ENCODE results near the gene ASPA.

Gene ASPA

DNA sequence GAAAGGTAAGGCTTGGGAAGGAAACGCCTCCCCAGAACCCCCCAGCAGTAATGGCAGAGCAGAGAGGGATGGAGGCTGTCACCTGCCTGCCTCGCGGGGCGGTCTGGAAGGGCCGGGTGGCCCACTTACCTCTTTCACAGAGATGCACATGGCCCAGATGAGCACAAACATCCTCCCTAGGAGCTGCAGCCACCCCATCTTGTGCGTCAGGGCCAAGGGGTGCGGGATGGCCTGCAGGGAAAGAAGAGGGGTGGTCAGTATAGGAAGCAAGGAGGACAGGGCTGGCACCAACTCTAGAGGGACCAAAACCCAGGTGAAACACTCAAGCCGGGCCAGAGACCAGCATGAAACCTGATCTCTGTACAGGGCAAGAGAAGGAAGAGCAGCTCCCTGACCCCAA is 52.1 kb downstream of the ASPA start:
- no peak for DNase-seq (ENCODE audit: low read depth)
- in situ Hi-C loops (cut with HindIII; ENCODE audit: low sequenced_read_pairs) = no loop called here
- no peak overlapping the region for H3K4me3 ChIP-seq (ENCODE audit: low read depth, low read length)
- TF ChIP-seq, protein P1, sequence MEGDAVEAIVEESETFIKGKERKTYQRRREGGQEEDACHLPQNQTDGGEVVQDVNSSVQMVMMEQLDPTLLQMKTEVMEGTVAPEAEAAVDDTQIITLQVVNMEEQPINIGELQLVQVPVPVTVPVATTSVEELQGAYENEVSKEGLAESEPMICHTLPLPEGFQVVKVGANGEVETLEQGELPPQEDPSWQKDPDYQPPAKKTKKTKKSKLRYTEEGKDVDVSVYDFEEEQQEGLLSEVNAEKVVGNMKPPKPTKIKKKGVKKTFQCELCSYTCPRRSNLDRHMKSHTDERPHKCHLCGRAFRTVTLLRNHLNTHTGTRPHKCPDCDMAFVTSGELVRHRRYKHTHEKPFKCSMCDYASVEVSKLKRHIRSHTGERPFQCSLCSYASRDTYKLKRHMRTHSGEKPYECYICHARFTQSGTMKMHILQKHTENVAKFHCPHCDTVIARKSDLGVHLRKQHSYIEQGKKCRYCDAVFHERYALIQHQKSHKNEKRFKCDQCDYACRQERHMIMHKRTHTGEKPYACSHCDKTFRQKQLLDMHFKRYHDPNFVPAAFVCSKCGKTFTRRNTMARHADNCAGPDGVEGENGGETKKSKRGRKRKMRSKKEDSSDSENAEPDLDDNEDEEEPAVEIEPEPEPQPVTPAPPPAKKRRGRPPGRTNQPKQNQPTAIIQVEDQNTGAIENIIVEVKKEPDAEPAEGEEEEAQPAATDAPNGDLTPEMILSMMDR (IDR thresholded peaks at IDR 0.05; ENCODE audit: low read depth, low read length, missing control alignments) = no peak

GRCh38 chr17:3528403-3528851 is 52.6 kb downstream of the ASPA start:
- TF ChIP-seq, protein P1 (IDR thresholded peaks at IDR 0.05; ENCODE audit: low read depth, low read length, missing control alignments) = no peak
- no peak overlapping the region for H3K4me3 ChIP-seq (ENCODE audit: low read depth, low read length)
- in situ Hi-C loops (cut with HindIII; ENCODE audit: low sequenced_read_pairs) = no loop called here
- no peak for DNase-seq (ENCODE audit: low read depth)

DNA sequence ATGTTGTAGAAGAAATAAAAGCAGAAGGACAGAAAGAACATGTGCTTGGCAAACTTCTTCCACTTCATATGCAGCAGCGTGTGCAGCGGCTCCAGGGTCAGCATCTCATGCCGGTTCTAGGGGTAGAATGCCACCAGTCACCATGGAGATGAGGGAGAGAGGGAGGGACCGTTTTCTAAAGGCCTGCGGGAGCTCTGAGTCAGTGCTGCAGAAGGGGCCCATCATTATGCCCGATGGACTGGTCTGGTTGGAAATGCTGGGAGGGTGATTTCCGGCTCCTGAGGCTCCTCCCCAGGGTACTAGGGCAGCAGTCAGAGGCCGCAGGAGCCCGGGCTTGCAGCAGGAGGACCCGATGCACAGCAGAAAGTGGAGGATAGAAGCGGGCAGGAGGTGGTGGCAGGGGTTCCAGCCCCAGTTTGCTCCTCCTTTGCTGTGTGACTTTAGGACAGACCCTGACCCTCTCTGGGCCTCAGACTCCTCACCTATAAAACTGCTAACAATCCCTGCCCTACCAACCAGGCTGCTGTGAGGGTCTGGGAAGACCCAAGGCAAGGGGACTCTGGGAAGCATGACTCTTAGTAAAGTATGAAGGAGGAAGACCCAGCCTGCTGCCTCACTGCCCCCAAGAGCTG is 53.2 kb downstream of the ASPA start:
- H3K4me3 ChIP-seq (ENCODE audit: low read depth, low read length) = no peak overlapping the region
- TF ChIP-seq, protein P1 (IDR thresholded peaks at IDR 0.05; ENCODE audit: low read depth, low read length, missing control alignments) = no peak
- DNase-seq (ENCODE audit: low read depth) = no peak
- in situ Hi-C loops (cut with HindIII; ENCODE audit: low sequenced_read_pairs) = no loop called here

DNA sequence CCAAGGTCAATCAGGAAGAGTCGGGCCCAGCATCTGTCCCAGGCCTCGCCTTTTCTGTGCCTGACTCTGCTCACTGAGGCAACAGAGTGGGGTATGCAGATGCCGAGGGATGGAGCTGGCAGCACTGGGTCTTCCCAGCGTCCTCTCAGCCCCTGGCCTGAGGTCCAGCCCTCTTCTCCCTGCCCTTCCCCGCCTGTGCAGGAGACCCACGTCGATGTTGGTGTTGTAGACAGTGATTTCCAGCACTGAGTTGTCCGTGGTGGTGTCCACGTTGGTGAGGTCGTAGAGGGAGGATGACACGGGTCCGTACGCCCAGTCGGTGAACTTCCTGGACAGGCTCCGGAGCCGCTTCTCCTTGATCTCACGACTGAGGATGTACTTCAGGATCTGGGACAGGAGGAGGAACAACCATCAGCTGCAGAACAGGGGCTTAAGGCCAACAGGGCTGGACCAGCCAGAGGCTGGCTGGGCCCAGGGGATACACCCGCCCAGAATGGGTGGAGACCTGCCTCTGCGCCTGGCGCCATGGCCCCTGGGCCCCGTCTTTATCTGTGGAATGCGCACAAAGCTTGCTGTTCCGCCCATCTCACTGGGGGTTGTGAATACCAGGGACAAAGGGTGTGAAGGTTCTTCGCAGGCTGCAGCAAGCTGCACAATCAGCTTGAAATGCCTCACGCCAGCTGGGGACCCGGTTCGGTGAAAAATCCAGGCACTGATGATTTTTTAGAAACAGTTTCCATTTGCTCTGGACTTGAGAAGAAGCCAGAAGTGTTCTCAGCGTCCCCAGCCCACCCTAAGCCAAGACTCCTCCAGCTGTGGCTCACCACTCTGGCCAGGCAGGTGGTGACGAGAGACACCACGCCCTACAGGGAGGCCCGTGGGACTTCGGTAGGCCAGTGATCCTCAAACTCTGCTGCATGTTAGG is 54.3 kb downstream of the ASPA start:
- TF ChIP-seq, protein P1 (IDR thresholded peaks at IDR 0.05; ENCODE audit: low read depth, low read length, missing control alignments) = no peak
- DNase-seq (ENCODE audit: low read depth) = no peak
- in situ Hi-C loops (cut with HindIII; ENCODE audit: low sequenced_read_pairs) = loop anchor here (10.0 kb wide), 1 partner anchor 105 kb away; the partner anchor contains the start of genes CTNS and SHPK
- H3K4me3 ChIP-seq (ENCODE audit: low read depth, low read length) = no peak overlapping the region

DNA sequence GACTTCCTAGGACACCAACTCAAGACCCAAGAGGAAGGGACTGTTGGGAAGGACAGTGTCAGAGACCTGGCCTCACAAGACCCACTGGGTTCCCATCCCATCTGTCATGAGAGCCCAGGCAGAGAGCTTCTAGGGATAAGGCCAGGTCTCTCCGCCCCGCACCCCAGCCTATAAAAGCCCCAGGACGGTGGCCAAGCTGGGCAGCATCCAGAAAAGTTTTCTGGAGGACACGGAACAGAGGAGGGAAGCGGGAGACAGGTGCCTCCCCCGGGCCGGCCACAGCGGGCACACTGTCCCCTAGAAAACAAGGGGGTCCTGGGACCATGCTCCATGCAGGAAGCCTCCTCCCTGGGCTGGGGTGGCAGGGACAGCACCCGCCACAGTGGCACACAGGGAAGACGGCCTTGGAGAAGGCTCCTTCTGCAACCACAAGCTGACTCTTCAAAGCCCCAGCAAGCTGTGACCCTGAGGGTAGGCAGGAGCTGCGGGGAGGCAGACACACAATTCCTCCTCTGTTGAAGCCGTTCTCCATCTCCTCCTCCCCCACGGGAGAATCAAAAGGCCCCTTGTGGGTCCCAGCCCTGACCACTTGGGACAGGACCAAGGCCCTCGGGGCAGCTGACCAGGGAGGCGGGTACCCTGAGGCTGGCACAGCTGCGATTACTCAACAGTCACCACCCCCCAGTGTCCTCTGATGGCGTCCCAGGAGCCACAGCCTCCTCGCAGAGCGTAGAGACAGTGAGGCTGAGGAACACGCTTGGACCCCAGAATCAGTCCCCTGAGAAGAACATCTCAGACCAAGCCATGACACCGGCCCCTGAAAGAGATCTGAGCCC is 55.7 kb downstream of the ASPA start:
- H3K4me3 ChIP-seq (ENCODE audit: low read depth, low read length) = no peak overlapping the region
- TF ChIP-seq, protein P1 (IDR thresholded peaks at IDR 0.05; ENCODE audit: low read depth, low read length, missing control alignments) = no peak
- no peak for DNase-seq (ENCODE audit: low read depth)
- in situ Hi-C loops (cut with HindIII; ENCODE audit: low sequenced_read_pairs) = loop anchor here (10.0 kb wide), 1 partner anchor 103 kb away; the partner anchor contains the start of genes CTNS and SHPK
